Endothelial cell of umbilical vein (primary cell): ENCODE results near the gene PRRC2C. TPM values are rescaled to one million over a fixed set of nuclear protein-coding genes. Genes with fewer than 3 reads are reported as not detected.
"Not testable (repeated sequence)": the region's sequence is repeated elsewhere in the genome, so short reads cannot be mapped to it uniquely, and the experiment has no call there.

ENCODE experiments used
- BruUV-seq: library from RNA; stranded (reverse); fragments of 400-500 nt; replicated peaks from 2 replicates; lab custom pipeline; 2021; lab: Mats Ljungman, UMichigan
- CTCF ChIA-PET: fragments of 300-600, 350-600 bp; sonication (Branson Sonifier 250); formaldehyde crosslinking; loops from one replicate; lab custom pipeline; 2021; ENCODE audit warnings: antibody characterized with exemption, inconsistent platforms; lab: Charles Lee
- POLR2A ChIA-PET: fragments of 300-600, 350-600 bp; sonication (Branson Sonifier 250); formaldehyde crosslinking; loops from one replicate; lab custom pipeline; 2021; ENCODE audit warnings: antibody characterized with exemption, inconsistent platforms; lab: Charles Lee
- DNase-seq: peaks from one replicate; pipeline ENCODE4 v3.0.0-alpha.2; 2011; ENCODE audit warnings: low read depth, low spot score
- FAIRE-seq: peaks from 2 replicates; lab custom pipeline; 2011; peaks lifted over from hg19 to GRCh38; lab: Jason Lieb, UNC
- H2AFZ ChIP-seq: 2 replicates; pipeline ENCODE4 v1.6.0; 2012; ENCODE audit warnings: low read depth, low read length, control low read depth, inconsistent platforms
- H3K27ac ChIP-seq: 2 replicates; pipeline ENCODE4 v1.5.1; 2011; ENCODE audit warnings: low read depth, mild to moderate bottlenecking, control low read depth, low read length, moderate library complexity; ENCODE audit not compliant: insufficient read depth
- H3K27me3 ChIP-seq, 2 experiments: 2 replicates each; pipeline versions ENCODE4 v1.6.0 to v1.6.1; 2011; ENCODE audit warnings: low read length in 2 of 2, mixed read lengths in 1 of 2; ENCODE audit not compliant: control insufficient read depth in 2 of 2, insufficient read depth in 2 of 2
- H3K36me3 ChIP-seq, 2 experiments: 2 replicates in 1 of 2; 3 replicates in 1 of 2; pipeline ENCODE4 v1.5.1; 2011; ENCODE audit warnings: low read length in 2 of 2, mild to moderate bottlenecking in 1 of 2, moderate library complexity in 1 of 2; ENCODE audit not compliant: control insufficient read depth in 2 of 2, insufficient read depth in 2 of 2; ENCODE audit errors: extremely low read depth in 1 of 2
- H3K4me1 ChIP-seq: 3 replicates; pipeline ENCODE4 v1.5.1; 2011; ENCODE audit warnings: mild to moderate bottlenecking, low read length; ENCODE audit not compliant: control insufficient read depth, insufficient read depth; ENCODE audit errors: extremely low read depth
- H3K4me2 ChIP-seq: 2 replicates; pipeline ENCODE4 v1.6.1; 2011; ENCODE audit warnings: low read length, control low read depth, mixed read lengths; ENCODE audit not compliant: insufficient read depth
- H3K4me3 ChIP-seq, 3 experiments: fragments of 200-600 bp in 1 of 3; sonication (generic), shearing (Covaris generic) in 1 of 3; replicated peaks in 1 of 3; 2 replicates each; pipeline ENCODE4 v1.5.1; 2011 to 2016; ENCODE audit warnings: control low read depth in 3 of 3, low read length in 3 of 3, mild to moderate bottlenecking in 2 of 3, inconsistent platforms in 1 of 3, low read depth in 1 of 3, moderate library complexity in 1 of 3; ENCODE audit not compliant: insufficient read depth in 1 of 3
- H3K79me2 ChIP-seq: 2 replicates; pipeline ENCODE4 v1.6.0; 2012; ENCODE audit warnings: low read length, inconsistent platforms; ENCODE audit not compliant: control insufficient read depth, insufficient read depth
- H3K9ac ChIP-seq: replicated peaks from 2 replicates; pipeline ENCODE3; 2011; ENCODE audit warnings: low read length, control low read depth; ENCODE audit not compliant: insufficient read depth; ENCODE audit errors: extremely low read depth
- H3K9me1 ChIP-seq: replicated peaks from 3 replicates; pipeline ENCODE4 v1.6.0; 2011; ENCODE audit warnings: mild to moderate bottlenecking, low read length; ENCODE audit not compliant: control insufficient read depth, insufficient read depth; ENCODE audit errors: extremely low read depth
- H3K9me3 ChIP-seq: replicated peaks from 2 replicates; pipeline ENCODE4 v1.5.1; 2012; ENCODE audit warnings: low read length, inconsistent platforms; ENCODE audit not compliant: control insufficient read depth, insufficient read depth
- H4K20me1 ChIP-seq: replicated peaks from 2 replicates; pipeline ENCODE3; 2011; ENCODE audit warnings: mild to moderate bottlenecking, low read length; ENCODE audit not compliant: control insufficient read depth, insufficient read depth; ENCODE audit errors: extremely low read depth
- CTCF ChIP-seq, 2 donors: IDR thresholded peaks; 1 replicate in 1 of 2; 2 replicates in 1 of 2; pipeline ENCODE4 v1.5.1; 2011; ENCODE audit warnings: low read length in 2 of 2, mild to moderate bottlenecking in 2 of 2, moderate library complexity in 2 of 2, control low read depth in 1 of 2, inconsistent platforms in 1 of 2, low read depth in 1 of 2; ENCODE audit not compliant: insufficient read depth in 1 of 2; ENCODE audit errors: extremely low read depth in 1 of 2
- EZH2 ChIP-seq: IDR thresholded peaks from 2 replicates; pipeline ENCODE4 v1.6.1; 2012; ENCODE audit warnings: borderline replicate concordance, low read depth, mild to moderate bottlenecking, moderate library complexity, low read length, inconsistent platforms; ENCODE audit not compliant: severe bottlenecking
- FOS ChIP-seq: IDR thresholded peaks from 2 replicates; pipeline ENCODE4 v1.6.1; 2011; ENCODE audit warnings: mild to moderate bottlenecking, low read length, moderate library complexity, borderline replicate concordance; ENCODE audit not compliant: insufficient read depth
- GATA2 ChIP-seq: IDR thresholded peaks from 2 replicates; pipeline ENCODE4 v1.7.0; 2011; ENCODE audit warnings: low read depth, mild to moderate bottlenecking, moderate library complexity, mixed read lengths, low read length; ENCODE audit not compliant: insufficient read length, insufficient read depth
- JUN ChIP-seq: IDR thresholded peaks from 2 replicates; pipeline ENCODE4 v1.6.1; 2011; ENCODE audit warnings: borderline replicate concordance, low read depth; ENCODE audit not compliant: insufficient read length, insufficient read depth
- MYC ChIP-seq: IDR thresholded peaks from one replicate; pipeline ENCODE4 v1.6.1; 2011; ENCODE audit warnings: mild to moderate bottlenecking, low read depth, low read length
- POLR2A ChIP-seq: IDR thresholded peaks from 2 replicates; pipeline ENCODE4 v1.6.1; 2012; ENCODE audit warnings: low read depth, mild to moderate bottlenecking, control low read depth, low read length
- POLR2AphosphoS5 ChIP-seq: IDR thresholded peaks from 2 replicates; pipeline ENCODE4 v1.6.1; 2012; ENCODE audit warnings: low read depth, mild to moderate bottlenecking, control low read depth, low read length, moderate library complexity; ENCODE audit not compliant: insufficient read depth
- dilution Hi-C: fragments of 300-500 bp; cut with MboI; formaldehyde crosslinking; loops from one replicate; pipeline ENCODE4 v1.15.0; 2019; ENCODE audit warnings: low sequenced_read_pairs; ENCODE audit not compliant: extremely low pct_ligation_motif_present
- intact Hi-C: fragments of 100-400 bp; cut with micrococcal nuclease; formaldehyde crosslinking; loops from one replicate; pipeline ENCODE4 v1.10.0; 2022
- polyA plus RNA-seq, 4 experiments: library from polyadenylated mRNA; depleted of rRNA in 3 of 4; stranded (reverse) in 3 of 4; unstranded in 1 of 4; fragments of >200 nt; gene quantifications; 2 replicates each; pipeline versions ENCODE4 v1.2.1 to v1.2.3, GENCODE V29; 2011 to 2012; ENCODE audit warnings: missing spikeins in 1 of 4
- total RNA-seq: library from RNA; stranded (reverse); gene quantifications from 2 replicates; pipeline ENCODE4 v1.2.3, GENCODE V29; 2021
- TF ChIP-seq, protein P1 (sequence below): IDR thresholded peaks from 2 replicates; pipeline ENCODE4 v1.6.1; 2011; ENCODE audit not compliant: insufficient read depth, insufficient read length

PRRC2C gene
- total and polyA plus RNA-seq, 2 donors (not counting 3 experiments of a cell fraction or from before 2014, with no cell fraction given), result 65.7 to 199 TPM

DNA sequence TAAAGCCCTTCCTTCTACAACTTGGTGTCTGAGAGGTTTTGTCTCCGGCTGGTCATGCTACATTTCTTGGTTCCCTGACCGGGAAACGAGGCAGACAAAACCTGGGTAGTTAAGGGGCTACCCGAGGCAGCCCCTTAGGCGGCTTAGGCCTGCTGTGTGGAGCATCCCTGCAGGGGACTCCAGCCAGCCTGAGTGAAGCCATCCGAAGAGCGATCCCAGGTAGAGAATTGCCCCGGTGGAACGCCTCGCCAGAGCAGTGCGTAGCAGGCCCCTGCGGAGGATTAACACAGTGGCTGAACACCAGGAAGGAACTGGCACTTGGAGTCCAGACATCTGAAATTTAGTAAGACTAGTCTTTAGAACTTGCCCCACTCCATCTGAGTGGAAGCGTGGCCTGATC, 115.5 kb downstream of the PRRC2C start:
- H2AFZ ChIP-seq, result no peak overlapping the region
- no peak for FAIRE-seq
- TF ChIP-seq POLR2A (no peak), POLR2AphosphoS5 (no peak), MYC (no peak), FOS (no peak), EZH2 (no peak), GATA2 (no peak), CTCF (IDR thresholded peaks at IDR 0.05; ENCODE audit: extremely low read depth in 1 of 2, insufficient read depth in 1 of 2, low read depth in 1 of 2, low read length in 2 of 2) (no peak), JUN (no peak)
- TF ChIP-seq, protein P1, sequence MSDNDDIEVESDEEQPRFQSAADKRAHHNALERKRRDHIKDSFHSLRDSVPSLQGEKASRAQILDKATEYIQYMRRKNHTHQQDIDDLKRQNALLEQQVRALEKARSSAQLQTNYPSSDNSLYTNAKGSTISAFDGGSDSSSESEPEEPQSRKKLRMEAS, result no peak
- dilution Hi-C loops (no loop called here), intact Hi-C loops (no loop called here)
- H3K36me3 ChIP-seq, result no peaks in the 10 kb centered on the region
- H3K9me1 ChIP-seq, result no peaks in the 10 kb centered on the region
- no peaks in the 10 kb centered on the region for H4K20me1 ChIP-seq
- H3K4me1 ChIP-seq, result no peaks in the 10 kb centered on the region
- no peak for DNase-seq
- H3K27me3 ChIP-seq, result no peaks in the 10 kb centered on the region
- no peak overlapping the region for H3K27ac ChIP-seq
- H3K9me3 ChIP-seq, result no peaks in the 10 kb centered on the region
- no peaks in the 10 kb centered on the region for H3K79me2 ChIP-seq
- ChIA-PET POLR2A (no interaction called here), CTCF (no interaction called here)
- H3K9ac ChIP-seq, result no peak overlapping the region
- BruUV-seq, result no TSS peak
- no peak overlapping the region for H3K4me2 ChIP-seq
- H3K4me3 ChIP-seq, result no peak overlapping the region

DNA sequence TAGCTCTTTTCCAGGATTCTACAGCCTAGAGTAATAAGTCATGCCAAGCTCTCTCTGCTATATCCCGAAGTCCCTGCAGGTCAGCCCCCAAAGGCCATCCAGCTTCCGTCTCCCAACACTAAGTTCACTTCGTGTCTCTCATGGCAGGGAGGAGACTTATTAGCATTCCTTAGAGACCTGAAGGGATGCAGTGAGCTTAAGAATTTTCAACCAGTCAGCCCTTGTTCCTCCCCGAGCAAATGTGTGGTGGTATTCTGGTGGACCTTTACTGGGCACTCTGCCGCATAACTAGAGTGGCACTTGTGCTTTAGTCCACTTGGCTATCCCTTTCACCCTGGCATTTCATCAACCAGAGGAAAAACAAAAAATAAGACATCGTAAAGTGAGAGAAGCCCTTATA, 117.7 kb downstream of the PRRC2C start:
- H2AFZ ChIP-seq, H3K79me2 ChIP-seq, H3K4me3 ChIP-seq, POLR2A ChIA-PET, dilution Hi-C loops, H3K36me3 ChIP-seq, H3K4me2 ChIP-seq, H3K9me3 ChIP-seq, H3K4me1 ChIP-seq, intact Hi-C loops, H3K27ac ChIP-seq, BruUV-seq, FAIRE-seq, H3K9me1 ChIP-seq, DNase-seq, H3K27me3 ChIP-seq, H3K9ac ChIP-seq, H4K20me1 ChIP-seq: not testable (repeated sequence)
- CTCF ChIA-PET, result interaction anchor here (0.6 kb wide), 1 partner anchor 381 kb away, joined by 3 read pairs; no protein-coding TSS in a partner anchor
